Liver (tissue), 3 donors: Measurements from ENCODE around the gene ZNF141.

Source experiments
- CTCF ChIP-seq: fragments of 150-350 bp; IDR thresholded peaks from 2 replicates; pipeline ENCODE4 v1.5.1; 2017; ENCODE audit warnings: improper control_type of control experiment, low read depth, low read length; ENCODE audit not compliant: missing input control
- EGR1 ChIP-seq, 2 donors: IDR thresholded peaks; 2 replicates each; pipeline ENCODE4 v1.6.1; 2016 to 2018; ENCODE audit warnings: antibody characterized with exemption in 2 of 2, low read depth in 2 of 2
- FOXA1 ChIP-seq: IDR thresholded peaks from 2 replicates; pipeline ENCODE4 v1.6.1; 2016; ENCODE audit warnings: antibody characterized with exemption
- GABPA ChIP-seq, 2 donors: IDR thresholded peaks in 1 of 2; conservative IDR thresholded peaks in 1 of 2; 2 replicates each; pipeline ENCODE4 v1.6.1; 2016; ENCODE audit warnings: antibody characterized with exemption in 2 of 2, mild to moderate bottlenecking in 1 of 2, moderate library complexity in 1 of 2
- HNF4A ChIP-seq, 2 donors: conservative IDR thresholded peaks; 2 replicates each; pipeline ENCODE4 v1.6.1; 2016; ENCODE audit warnings: antibody characterized with exemption in 2 of 2, mild to moderate bottlenecking in 2 of 2
- JUND ChIP-seq, 2 donors: IDR thresholded peaks; 2 replicates each; pipeline ENCODE4 v1.6.1; 2016; ENCODE audit warnings: antibody characterized with exemption in 2 of 2
- MAX ChIP-seq: IDR thresholded peaks from 2 replicates; pipeline ENCODE4 v1.6.1; 2016; ENCODE audit warnings: antibody characterized with exemption
- NR2F2 ChIP-seq: IDR thresholded peaks from 2 replicates; pipeline ENCODE4 v1.6.1; 2016; ENCODE audit warnings: antibody characterized with exemption
- RAD21 ChIP-seq, 2 donors: IDR thresholded peaks; 2 replicates each; pipeline ENCODE4 v1.6.1; 2016; ENCODE audit warnings: antibody characterized with exemption in 2 of 2, mild to moderate bottlenecking in 2 of 2
- RXRA ChIP-seq, 2 donors: IDR thresholded peaks; 2 replicates each; pipeline ENCODE4 v1.6.1; 2017 to 2018; ENCODE audit warnings: antibody characterized with exemption in 2 of 2, mild to moderate bottlenecking in 1 of 2
- TAF1 ChIP-seq: conservative IDR thresholded peaks from 2 replicates; pipeline ENCODE4 v1.6.1; 2016; ENCODE audit warnings: antibody characterized with exemption, mild to moderate bottlenecking
- YY1 ChIP-seq: IDR thresholded peaks from 2 replicates; pipeline ENCODE4 v1.6.1; 2016; ENCODE audit warnings: antibody characterized with exemption, mild to moderate bottlenecking
- TF ChIP-seq, protein P1 (sequence below): IDR thresholded peaks from 2 replicates; pipeline ENCODE4 v1.6.1; 2016; ENCODE audit warnings: antibody characterized with exemption, mild to moderate bottlenecking
- TF ChIP-seq, protein P2 (sequence below): IDR thresholded peaks from 2 replicates; pipeline ENCODE4 v1.6.1; 2016; ENCODE audit warnings: antibody characterized with exemption
- donor health status: healthy.
- donor health status: healthy.

GRCh38 chr4:309807-310206 lies 27.8 kb upstream of the ZNF141 start:
- no peak for TF ChIP-seq CTCF
- no peak for TF ChIP-seq TAF1
- TF ChIP-seq JUND (IDR thresholded peaks at IDR 0.05), result no peak
- TF ChIP-seq RAD21 (IDR thresholded peaks at IDR 0.05), result no peak
- TF ChIP-seq, protein P1, sequence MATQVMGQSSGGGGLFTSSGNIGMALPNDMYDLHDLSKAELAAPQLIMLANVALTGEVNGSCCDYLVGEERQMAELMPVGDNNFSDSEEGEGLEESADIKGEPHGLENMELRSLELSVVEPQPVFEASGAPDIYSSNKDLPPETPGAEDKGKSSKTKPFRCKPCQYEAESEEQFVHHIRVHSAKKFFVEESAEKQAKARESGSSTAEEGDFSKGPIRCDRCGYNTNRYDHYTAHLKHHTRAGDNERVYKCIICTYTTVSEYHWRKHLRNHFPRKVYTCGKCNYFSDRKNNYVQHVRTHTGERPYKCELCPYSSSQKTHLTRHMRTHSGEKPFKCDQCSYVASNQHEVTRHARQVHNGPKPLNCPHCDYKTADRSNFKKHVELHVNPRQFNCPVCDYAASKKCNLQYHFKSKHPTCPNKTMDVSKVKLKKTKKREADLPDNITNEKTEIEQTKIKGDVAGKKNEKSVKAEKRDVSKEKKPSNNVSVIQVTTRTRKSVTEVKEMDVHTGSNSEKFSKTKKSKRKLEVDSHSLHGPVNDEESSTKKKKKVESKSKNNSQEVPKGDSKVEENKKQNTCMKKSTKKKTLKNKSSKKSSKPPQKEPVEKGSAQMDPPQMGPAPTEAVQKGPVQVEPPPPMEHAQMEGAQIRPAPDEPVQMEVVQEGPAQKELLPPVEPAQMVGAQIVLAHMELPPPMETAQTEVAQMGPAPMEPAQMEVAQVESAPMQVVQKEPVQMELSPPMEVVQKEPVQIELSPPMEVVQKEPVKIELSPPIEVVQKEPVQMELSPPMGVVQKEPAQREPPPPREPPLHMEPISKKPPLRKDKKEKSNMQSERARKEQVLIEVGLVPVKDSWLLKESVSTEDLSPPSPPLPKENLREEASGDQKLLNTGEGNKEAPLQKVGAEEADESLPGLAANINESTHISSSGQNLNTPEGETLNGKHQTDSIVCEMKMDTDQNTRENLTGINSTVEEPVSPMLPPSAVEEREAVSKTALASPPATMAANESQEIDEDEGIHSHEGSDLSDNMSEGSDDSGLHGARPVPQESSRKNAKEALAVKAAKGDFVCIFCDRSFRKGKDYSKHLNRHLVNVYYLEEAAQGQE, result no peak
- no peak for TF ChIP-seq HNF4A (conservative IDR thresholded peaks at IDR 0.05)
- TF ChIP-seq, protein P2, sequence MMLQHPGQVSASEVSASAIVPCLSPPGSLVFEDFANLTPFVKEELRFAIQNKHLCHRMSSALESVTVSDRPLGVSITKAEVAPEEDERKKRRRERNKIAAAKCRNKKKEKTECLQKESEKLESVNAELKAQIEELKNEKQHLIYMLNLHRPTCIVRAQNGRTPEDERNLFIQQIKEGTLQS, result no peak
- no peak for TF ChIP-seq EGR1 (IDR thresholded peaks at IDR 0.05; ENCODE audit: low read depth in 2 of 2)
- TF ChIP-seq YY1, result no peak
- TF ChIP-seq NR2F2, result no peak
- no peak for TF ChIP-seq MAX
- no peak for TF ChIP-seq FOXA1
- no peak for TF ChIP-seq RXRA (IDR thresholded peaks at IDR 0.05)
- TF ChIP-seq GABPA (IDR thresholded peaks at IDR 0.05 in 1 of 2, conservative IDR thresholded peaks at IDR 0.05 in 1 of 2), result no peak
